HepG2 (cell line): Measurements from ENCODE around the gene MTX2. TPM values are rescaled to one million over a fixed set of nuclear protein-coding genes. Genes with fewer than 3 reads are reported as not detected.

ENCODE experiments used
- ATAC-seq: fragments of 200-7000 bp; cut with Tn5 transposase; 3 replicates; pipeline ENCODE4 v1.9.1; 2020; ENCODE audit warnings: mild to moderate bottlenecking, moderate library complexity
- BruUV-seq: library from RNA; stranded (reverse); fragments of 400-500 nt; replicated peaks from 2 replicates; lab custom pipeline; 2021; lab: Mats Ljungman, UMichigan
- CTCF ChIA-PET: fragments of 300-600 bp; formaldehyde crosslinking; extraction: SDS; loops from one replicate; lab custom pipeline; 2021; ENCODE audit warnings: low total read pairs, inconsistent platforms, low intra/inter-chr PET ratio; lab: Yijun Ruan, JAX
- POLR2A ChIA-PET: fragments of 350-600 bp; sonication (Branson Sonifier 250); formaldehyde crosslinking; loops from one replicate; lab custom pipeline; 2020; ENCODE audit warnings: antibody characterized with exemption, inconsistent platforms; lab: Yijun Ruan, JAX
- DNase-seq: peaks from one replicate; pipeline ENCODE4 v3.0.0-alpha.2; 2015; ENCODE audit warnings: low spot score
- FAIRE-seq: peaks from 3 replicates; lab custom pipeline; 2011; peaks lifted over from hg19 to GRCh38; lab: Jason Lieb, UNC
- H2AFZ ChIP-seq: one replicate; pipeline ENCODE4 v1.6.1; 2011; ENCODE audit warnings: low read length, inconsistent platforms
- H3K27ac ChIP-seq: fragments of 300-600 bp; 3 replicates; pipeline ENCODE4 v1.8.0; 2011; ENCODE audit warnings: mixed run types, mild to moderate bottlenecking, mixed read lengths, low read length, inconsistent platforms; ENCODE audit not compliant: insufficient read depth; ENCODE audit errors: extremely low read length
- H3K27me3 ChIP-seq, 2 experiments: fragments of 200-600 bp in 1 of 2; 2 replicates in 1 of 2; 3 replicates in 1 of 2; pipeline versions ENCODE4 v1.6.0 to v1.8.0; 2011; ENCODE audit warnings: low read length in 2 of 2, mild to moderate bottlenecking in 2 of 2, moderate library complexity in 2 of 2, inconsistent platforms in 1 of 2; ENCODE audit not compliant: insufficient read depth in 2 of 2, control insufficient read depth in 1 of 2
- H3K36me3 ChIP-seq, 2 experiments: fragments of 200-600 bp in 1 of 2; replicated peaks in 1 of 2; 2 replicates in 1 of 2; 3 replicates in 1 of 2; pipeline versions ENCODE4 v1.5.1 to v1.8.0; 2011; ENCODE audit warnings: low read length in 2 of 2, inconsistent platforms in 1 of 2; ENCODE audit not compliant: insufficient read depth in 2 of 2, control insufficient read depth in 1 of 2
- H3K4me1 ChIP-seq: 2 replicates; pipeline ENCODE4 v1.5.1; 2012; ENCODE audit warnings: low read length, inconsistent platforms; ENCODE audit not compliant: insufficient read depth
- H3K4me2 ChIP-seq: 2 replicates; pipeline ENCODE4 v1.6.0; 2011; ENCODE audit warnings: low read depth, low read length, inconsistent platforms
- H3K4me3 ChIP-seq, 3 experiments: fragments of 200-600 bp in 1 of 3; sonication (generic), shearing (Covaris generic) in 1 of 3; replicated peaks in 1 of 3; 2 replicates each; pipeline ENCODE4 v1.5.1; 2011 to 2016; ENCODE audit warnings: low read length in 3 of 3, inconsistent platforms in 2 of 3, low read depth in 2 of 3, mild to moderate bottlenecking in 2 of 3, control low read depth in 1 of 3, mixed read lengths in 1 of 3; ENCODE audit not compliant: insufficient read depth in 1 of 3
- H3K79me2 ChIP-seq: one replicate; pipeline ENCODE4 v1.6.1; 2011; ENCODE audit warnings: low read length, inconsistent platforms; ENCODE audit not compliant: insufficient read depth
- H3K9ac ChIP-seq: 2 replicates; pipeline ENCODE4 v1.6.0; 2011; ENCODE audit warnings: mild to moderate bottlenecking, low read depth, low read length, inconsistent platforms; ENCODE audit not compliant: insufficient read depth
- H3K9me3 ChIP-seq: 2 replicates; pipeline ENCODE4 v1.5.1; 2012; ENCODE audit warnings: mild to moderate bottlenecking, low read length
- H4K20me1 ChIP-seq: 2 replicates; pipeline ENCODE4 v1.6.0; 2011; ENCODE audit warnings: inconsistent platforms, mild to moderate bottlenecking, low read length, moderate library complexity; ENCODE audit not compliant: insufficient read depth
- ETV5 ChIP-seq: IDR thresholded peaks from 2 replicates; pipeline ENCODE4 v1.6.1; 2018; ENCODE audit warnings: missing biosample characterization, missing genetic modification reagents, inconsistent platforms, borderline replicate concordance
- JUND ChIP-seq: sonication (generic); formaldehyde crosslinking; IDR thresholded peaks from 2 replicates; pipeline ENCODE4 v1.8.0; 2022; ENCODE audit warnings: mild to moderate bottlenecking, missing genetic modification reagents
- NFKBIZ ChIP-seq: IDR thresholded peaks from 2 replicates; pipeline ENCODE4 v1.6.1; 2018; ENCODE audit warnings: missing genetic modification reagents, missing compliant biosample characterization
- NFYC ChIP-seq: IDR thresholded peaks from 2 replicates; pipeline ENCODE4 v1.6.1; 2016; ENCODE audit warnings: missing genetic modification reagents, missing compliant biosample characterization
- POLR2AphosphoS2 ChIP-seq: IDR thresholded peaks from 2 replicates; pipeline ENCODE4 v1.6.1; 2011; ENCODE audit warnings: low read depth, low read length, improper control_type of control experiment
- STAG1 ChIP-seq: sonication (generic); formaldehyde crosslinking; IDR thresholded peaks from 2 replicates; pipeline ENCODE4 v1.4.0; 2020; ENCODE audit warnings: missing genetic modification reagents
- ZEB1 ChIP-seq: IDR thresholded peaks from 2 replicates; pipeline ENCODE4 v1.6.1; 2012; ENCODE audit warnings: mild to moderate bottlenecking, low read depth, inconsistent platforms; ENCODE audit not compliant: insufficient replicate concordance
- ZNF20 ChIP-seq: sonication (generic); formaldehyde crosslinking; IDR thresholded peaks from 2 replicates; pipeline ENCODE4 v1.4.0; 2020; ENCODE audit warnings: mild to moderate bottlenecking, moderate library complexity, missing genetic modification reagents
- ZNF615 ChIP-seq: sonication (generic); formaldehyde crosslinking; IDR thresholded peaks from 2 replicates; pipeline ENCODE4 v1.5.0; 2020; ENCODE audit warnings: mild to moderate bottlenecking, missing genetic modification reagents, borderline replicate concordance
- ZNF652 ChIP-seq: IDR thresholded peaks from 2 replicates; pipeline ENCODE4 v1.6.1; 2016; ENCODE audit warnings: low read depth, borderline replicate concordance
- WGBS: methylation state at CpG from one replicate; pipeline ENCODE4 v1.1.6; 2017; ENCODE audit warnings: low lambda C conversion rate; 5-methylcytosine and 5-hydroxymethylcytosine counted together
- in situ Hi-C: cut with HindIII; loops from 2 replicates; pipeline ENCODE4 v1.10.0; 2017; ENCODE audit warnings: low pct_unique_long_range_greater_than_20kb; ENCODE audit not compliant: extremely low pct_ligation_motif_present
- intact Hi-C: fragments of 100-400 bp; cut with micrococcal nuclease; formaldehyde crosslinking; loops from one replicate; pipeline ENCODE4 v1.10.0; 2022; ENCODE audit not compliant: unreplicated experiment
- polyA plus RNA-seq, 8 experiments: library from polyadenylated mRNA; depleted of rRNA in 3 of 8; stranded (reverse) in 7 of 8; unstranded in 1 of 8; fragments of >200 nt; fragmentation: Illumina TruSeq in 4 of 8; extraction: Trizol in 4 of 8; gene quantifications; 2 replicates each; pipeline versions ENCODE4 v1.2.1 to v1.2.3, GENCODE V29; 2011 to 2016; ENCODE audit warnings: low read depth in 4 of 8, missing spikeins in 1 of 8, mixed read lengths in 1 of 8; ENCODE audit not compliant: insufficient read depth in 1 of 8
- total RNA-seq, 5 experiments: library from RNA; depleted of rRNA; stranded (reverse); fragments of >200 nt; fragmentation: Illumina TruSeq; extraction: Trizol; gene quantifications; 2 replicates each; pipeline ENCODE4 v1.2.3, GENCODE V29; 2016; ENCODE audit warnings: low read depth in 1 of 5
- TF ChIP-seq, protein P1 (sequence below): sonication (generic); formaldehyde crosslinking; IDR thresholded peaks from 2 replicates; pipeline ENCODE4 v1.5.1; 2020; ENCODE audit warnings: missing genetic modification reagents, mild to moderate bottlenecking, borderline replicate concordance
- TF ChIP-seq, protein P2 (sequence below): sonication (generic); formaldehyde crosslinking; IDR thresholded peaks from 2 replicates; pipeline ENCODE4 v1.5.0; 2020; ENCODE audit warnings: missing genetic modification reagents
- TF ChIP-seq, protein P3 (sequence below), 2 experiments: fragments of 450-650 bp in 1 of 2; sonication (generic) in 1 of 2; formaldehyde crosslinking; IDR thresholded peaks; 2 replicates each; pipeline versions ENCODE4 v1.5.0 to v1.8.0; 2020 to 2022; ENCODE audit warnings: mild to moderate bottlenecking in 1 of 2, missing genetic modification reagents in 1 of 2
- TF ChIP-seq, protein P4 (sequence below): sonication (generic); formaldehyde crosslinking; IDR thresholded peaks from 2 replicates; pipeline ENCODE4 v1.5.0; 2020; ENCODE audit warnings: missing genetic modification reagents
- TF ChIP-seq, protein P5 (sequence below): sonication (generic); formaldehyde crosslinking; IDR thresholded peaks from 2 replicates; pipeline ENCODE4 v1.4.0; 2020; ENCODE audit warnings: mild to moderate bottlenecking, missing genetic modification reagents
- TF ChIP-seq, protein P6 (sequence below): sonication (generic); formaldehyde crosslinking; conservative IDR thresholded peaks from 2 replicates; pipeline ENCODE4 v1.8.0; 2022; ENCODE audit warnings: low read depth, missing genetic modification reagents

The MTX2 gene
- total and polyA plus RNA-seq, 2 of the 13 experiments (the other 11 are each of a cell fraction or from before 2014, with no cell fraction given): 58.1 to 75.7 TPM

DNA sequence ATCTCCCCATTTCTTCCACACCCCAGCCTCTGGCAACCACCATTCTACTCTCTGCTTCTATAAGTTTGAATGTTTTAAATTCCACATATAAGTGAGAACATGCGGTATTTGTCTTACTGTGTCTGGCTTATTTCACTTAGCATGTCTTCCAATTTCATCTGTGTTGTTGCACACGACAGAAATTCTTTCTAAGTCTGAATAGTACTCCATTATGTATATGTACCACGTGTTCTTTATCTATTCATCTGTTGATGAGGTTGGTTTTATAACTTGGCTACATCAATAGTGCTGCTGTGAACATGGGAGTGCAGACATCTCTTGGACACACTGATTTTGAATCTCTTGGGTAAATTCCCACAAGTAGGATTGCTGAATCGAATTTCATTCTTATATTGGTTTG, 31.8 kb upstream of the MTX2 start:
- no peaks in the 10 kb centered on the region for H4K20me1 ChIP-seq
- H3K36me3 ChIP-seq: no peaks in the 10 kb centered on the region
- POLR2A ChIA-PET: no interaction called here
- H3K79me2 ChIP-seq: no peaks in the 10 kb centered on the region
- intact Hi-C loops: no loop called here
- DNase-seq (no peak), ATAC-seq (no peak), FAIRE-seq (no peak)
- no peaks in the 10 kb centered on the region for H3K4me1 ChIP-seq
- WGBS: 19% methylated on average over 4 of the region's 4 CpGs
- H3K9ac ChIP-seq: no peak overlapping the region
- H3K4me3 ChIP-seq: no peak overlapping the region
- CTCF ChIA-PET: no interaction called here
- no peak overlapping the region for H3K27ac ChIP-seq
- no peak overlapping the region for H3K4me2 ChIP-seq
- in situ Hi-C loops: no loop called here
- H3K27me3 ChIP-seq: peaks cover 0 to 10% of the 10 kb centered on the region in 2 experiments; a peak in 2 of 5 replicates
- H2AFZ ChIP-seq: no peak overlapping the region
- TF ChIP-seq, protein P1, sequence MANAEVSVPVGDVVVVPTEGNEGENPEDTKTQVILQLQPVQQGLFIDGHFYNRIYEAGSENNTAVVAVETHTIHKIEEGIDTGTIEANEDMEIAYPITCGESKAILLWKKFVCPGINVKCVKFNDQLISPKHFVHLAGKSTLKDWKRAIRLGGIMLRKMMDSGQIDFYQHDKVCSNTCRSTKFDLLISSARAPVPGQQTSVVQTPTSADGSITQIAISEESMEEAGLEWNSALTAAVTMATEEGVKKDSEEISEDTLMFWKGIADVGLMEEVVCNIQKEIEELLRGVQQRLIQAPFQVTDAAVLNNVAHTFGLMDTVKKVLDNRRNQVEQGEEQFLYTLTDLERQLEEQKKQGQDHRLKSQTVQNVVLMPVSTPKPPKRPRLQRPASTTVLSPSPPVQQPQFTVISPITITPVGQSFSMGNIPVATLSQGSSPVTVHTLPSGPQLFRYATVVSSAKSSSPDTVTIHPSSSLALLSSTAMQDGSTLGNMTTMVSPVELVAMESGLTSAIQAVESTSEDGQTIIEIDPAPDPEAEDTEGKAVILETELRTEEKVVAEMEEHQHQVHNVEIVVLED (CRISPR knock-in tag): no peak
- TF ChIP-seq ETV5 (CRISPR knock-in tag) (no peak), ZNF20 (CRISPR knock-in tag) (no peak), ZNF652 (no peak), STAG1 (CRISPR knock-in tag) (no peak), NFYC (no peak), NFKBIZ (CRISPR knock-in tag) (no peak), ZNF615 (CRISPR knock-in tag) (no peak), POLR2AphosphoS2 (no peak), JUND (no peak), ZEB1 (no peak)
- TF ChIP-seq, protein P2, sequence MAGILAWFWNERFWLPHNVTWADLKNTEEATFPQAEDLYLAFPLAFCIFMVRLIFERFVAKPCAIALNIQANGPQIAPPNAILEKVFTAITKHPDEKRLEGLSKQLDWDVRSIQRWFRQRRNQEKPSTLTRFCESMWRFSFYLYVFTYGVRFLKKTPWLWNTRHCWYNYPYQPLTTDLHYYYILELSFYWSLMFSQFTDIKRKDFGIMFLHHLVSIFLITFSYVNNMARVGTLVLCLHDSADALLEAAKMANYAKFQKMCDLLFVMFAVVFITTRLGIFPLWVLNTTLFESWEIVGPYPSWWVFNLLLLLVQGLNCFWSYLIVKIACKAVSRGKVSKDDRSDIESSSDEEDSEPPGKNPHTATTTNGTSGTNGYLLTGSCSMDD: no peak
- TF ChIP-seq, protein P3, sequence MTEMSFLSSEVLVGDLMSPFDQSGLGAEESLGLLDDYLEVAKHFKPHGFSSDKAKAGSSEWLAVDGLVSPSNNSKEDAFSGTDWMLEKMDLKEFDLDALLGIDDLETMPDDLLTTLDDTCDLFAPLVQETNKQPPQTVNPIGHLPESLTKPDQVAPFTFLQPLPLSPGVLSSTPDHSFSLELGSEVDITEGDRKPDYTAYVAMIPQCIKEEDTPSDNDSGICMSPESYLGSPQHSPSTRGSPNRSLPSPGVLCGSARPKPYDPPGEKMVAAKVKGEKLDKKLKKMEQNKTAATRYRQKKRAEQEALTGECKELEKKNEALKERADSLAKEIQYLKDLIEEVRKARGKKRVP (CRISPR knock-in tag; IDR thresholded peaks at IDR 0.05): no peak
- TF ChIP-seq, protein P4, sequence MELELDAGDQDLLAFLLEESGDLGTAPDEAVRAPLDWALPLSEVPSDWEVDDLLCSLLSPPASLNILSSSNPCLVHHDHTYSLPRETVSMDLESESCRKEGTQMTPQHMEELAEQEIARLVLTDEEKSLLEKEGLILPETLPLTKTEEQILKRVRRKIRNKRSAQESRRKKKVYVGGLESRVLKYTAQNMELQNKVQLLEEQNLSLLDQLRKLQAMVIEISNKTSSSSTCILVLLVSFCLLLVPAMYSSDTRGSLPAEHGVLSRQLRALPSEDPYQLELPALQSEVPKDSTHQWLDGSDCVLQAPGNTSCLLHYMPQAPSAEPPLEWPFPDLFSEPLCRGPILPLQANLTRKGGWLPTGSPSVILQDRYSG (CRISPR knock-in tag): no peak
- TF ChIP-seq, protein P5, sequence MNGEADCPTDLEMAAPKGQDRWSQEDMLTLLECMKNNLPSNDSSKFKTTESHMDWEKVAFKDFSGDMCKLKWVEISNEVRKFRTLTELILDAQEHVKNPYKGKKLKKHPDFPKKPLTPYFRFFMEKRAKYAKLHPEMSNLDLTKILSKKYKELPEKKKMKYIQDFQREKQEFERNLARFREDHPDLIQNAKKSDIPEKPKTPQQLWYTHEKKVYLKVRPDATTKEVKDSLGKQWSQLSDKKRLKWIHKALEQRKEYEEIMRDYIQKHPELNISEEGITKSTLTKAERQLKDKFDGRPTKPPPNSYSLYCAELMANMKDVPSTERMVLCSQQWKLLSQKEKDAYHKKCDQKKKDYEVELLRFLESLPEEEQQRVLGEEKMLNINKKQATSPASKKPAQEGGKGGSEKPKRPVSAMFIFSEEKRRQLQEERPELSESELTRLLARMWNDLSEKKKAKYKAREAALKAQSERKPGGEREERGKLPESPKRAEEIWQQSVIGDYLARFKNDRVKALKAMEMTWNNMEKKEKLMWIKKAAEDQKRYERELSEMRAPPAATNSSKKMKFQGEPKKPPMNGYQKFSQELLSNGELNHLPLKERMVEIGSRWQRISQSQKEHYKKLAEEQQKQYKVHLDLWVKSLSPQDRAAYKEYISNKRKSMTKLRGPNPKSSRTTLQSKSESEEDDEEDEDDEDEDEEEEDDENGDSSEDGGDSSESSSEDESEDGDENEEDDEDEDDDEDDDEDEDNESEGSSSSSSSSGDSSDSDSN (CRISPR knock-in tag): no peak
- TF ChIP-seq, protein P6, sequence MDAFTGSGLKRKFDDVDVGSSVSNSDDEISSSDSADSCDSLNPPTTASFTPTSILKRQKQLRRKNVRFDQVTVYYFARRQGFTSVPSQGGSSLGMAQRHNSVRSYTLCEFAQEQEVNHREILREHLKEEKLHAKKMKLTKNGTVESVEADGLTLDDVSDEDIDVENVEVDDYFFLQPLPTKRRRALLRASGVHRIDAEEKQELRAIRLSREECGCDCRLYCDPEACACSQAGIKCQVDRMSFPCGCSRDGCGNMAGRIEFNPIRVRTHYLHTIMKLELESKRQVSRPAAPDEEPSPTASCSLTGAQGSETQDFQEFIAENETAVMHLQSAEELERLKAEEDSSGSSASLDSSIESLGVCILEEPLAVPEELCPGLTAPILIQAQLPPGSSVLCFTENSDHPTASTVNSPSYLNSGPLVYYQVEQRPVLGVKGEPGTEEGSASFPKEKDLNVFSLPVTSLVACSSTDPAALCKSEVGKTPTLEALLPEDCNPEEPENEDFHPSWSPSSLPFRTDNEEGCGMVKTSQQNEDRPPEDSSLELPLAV: no peak
- BruUV-seq: no TSS peak
- H3K9me3 ChIP-seq: no peaks in the 10 kb centered on the region
